AG09319 (cell line): ENCODE measurements around the gene SLC30A3.

Source experiments
- DNase-seq: peaks from one replicate; pipeline ENCODE4 v3.0.0-alpha.2; 2010; ENCODE audit warnings: low read depth; ENCODE audit errors: extremely low read depth
- CTCF ChIP-seq: IDR thresholded peaks from 2 replicates; pipeline ENCODE4 v1.5.1; 2011; ENCODE audit warnings: low read depth, mild to moderate bottlenecking, inconsistent platforms, low read length, moderate library complexity

SLC30A3 gene

GRCh38 chr2:27251766-27252165, 11.1 kb downstream of the SLC30A3 start:
- TF ChIP-seq CTCF, result no peak
- no peak for DNase-seq

- DNase-seq, result no peak
- no peak for TF ChIP-seq CTCF
These were observed 12.0 kb downstream of the SLC30A3 start for GRCh38 chr2:27250652-27251379.

GRCh38 chr2:27249891-27250651, 12.8 kb downstream of the SLC30A3 start:
- TF ChIP-seq CTCF, result peak; percentile 83
- DNase-seq, result no peak

- no peak for DNase-seq
- TF ChIP-seq CTCF, result no peak
These were observed 13.5 kb downstream of the SLC30A3 start for GRCh38 chr2:27249159-27249890.

GRCh38 chr2:27247893-27248292, 15.0 kb downstream of the SLC30A3 start:
- TF ChIP-seq CTCF, result no peak
- no peak for DNase-seq

GRCh38 chr2:27245626-27246025, 17.2 kb downstream of the SLC30A3 start:
- no peak for DNase-seq
- no peak for TF ChIP-seq CTCF

- no peak for TF ChIP-seq CTCF
- DNase-seq, result no peak
These were observed 17.7 kb downstream of the SLC30A3 start for GRCh38 chr2:27245116-27245515.
